Measurements from ENCODE around the gene GPI.

GPI gene

DNA sequence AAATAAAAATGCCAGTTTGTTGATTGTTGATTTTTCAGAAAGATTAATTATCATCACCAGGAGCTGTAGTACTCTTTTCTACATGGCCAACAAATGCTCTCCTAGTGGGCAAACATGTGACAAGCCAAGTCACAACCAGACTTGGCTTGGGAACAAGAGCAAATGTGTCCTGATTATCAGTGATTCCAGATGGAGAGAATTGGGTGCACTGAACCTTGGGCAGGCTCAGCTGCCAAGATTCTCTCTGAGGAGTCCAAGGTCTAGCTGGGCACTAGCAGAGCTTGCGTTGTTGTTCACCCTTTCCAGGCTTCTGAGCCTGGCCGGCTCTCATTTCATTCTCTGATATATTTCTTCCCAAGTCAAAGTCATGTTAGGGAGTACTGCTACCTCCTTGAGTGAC, 27.3 kb upstream of the GPI start:
- Histone ChIP-seq H3K4me2 (ENCODE audit: low read length) (no peak overlapping the region), H3K27ac (ENCODE audit: low read depth, low read length) (no peak overlapping the region), H4K20me1 (ENCODE audit: control insufficient read depth, insufficient read depth, low read depth, low read length) (no peaks in the 10 kb centered on the region), H3K4me1 (ENCODE audit: control insufficient read depth, low read length) (peaks cover 9% of the 10 kb centered on the region), H3K79me2 (ENCODE audit: control insufficient read depth, low read length) (no peaks in the 10 kb centered on the region), H3K27me3 (ENCODE audit: control insufficient read depth, low read length) (no peaks in the 10 kb centered on the region), H3K4me3 (ENCODE audit: low read length) (no peak overlapping the region), H3K9me2 (replicated peaks; ENCODE audit: control insufficient read depth, low read length) (no peaks in the 10 kb centered on the region), H3K36me3 (ENCODE audit: control insufficient read depth, low read length) (peaks cover 48% of the 10 kb centered on the region), H3F3A (ENCODE audit: control insufficient read depth, insufficient read depth) (peaks cover 3% of the 10 kb centered on the region; the same call in 1 of the 2 replicates), H3K9me3 (ENCODE audit: control insufficient read depth, insufficient read depth, low read length) (no peaks in the 10 kb centered on the region)
- TF ChIP-seq CTCF (IDR thresholded peaks at IDR 0.05; ENCODE audit: low read depth, low read length, poor library complexity, severe bottlenecking): no peak
- no peak for TF ChIP-seq EZH2phosphoT487 (IDR thresholded peaks at IDR 0.05; ENCODE audit: borderline replicate concordance, low read length)

- H3K4me2 ChIP-seq (ENCODE audit: low read length): no peak overlapping the region
Observed at GRCh38 chr19:34341935-34342680, 22.9 kb upstream of the GPI start.

DNA sequence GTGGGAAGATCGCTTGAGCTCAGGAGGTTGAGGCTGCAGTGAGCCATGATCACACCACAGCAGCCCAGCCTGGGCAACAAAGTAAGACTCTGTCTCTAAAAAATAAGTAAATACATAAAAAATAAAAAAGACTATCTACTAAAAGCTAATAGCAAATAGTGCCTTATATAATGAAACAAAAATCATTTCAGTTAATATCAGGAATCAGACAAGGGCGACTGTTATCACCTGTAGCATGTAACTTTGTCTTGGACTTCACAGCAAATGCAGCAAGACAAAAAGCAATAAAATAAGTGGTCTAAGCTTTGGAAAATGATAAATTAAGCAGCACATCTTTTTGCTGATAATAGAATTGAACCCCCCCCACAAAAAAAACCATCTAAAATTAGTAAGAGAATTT, 21.2 kb upstream of the GPI start:
- no peaks in the 10 kb centered on the region for H3K27me3 ChIP-seq (ENCODE audit: control insufficient read depth, low read length)
- TF ChIP-seq EZH2phosphoT487 (IDR thresholded peaks at IDR 0.05; ENCODE audit: borderline replicate concordance, low read length): no peak
- TF ChIP-seq CTCF (IDR thresholded peaks at IDR 0.05; ENCODE audit: low read depth, low read length, poor library complexity, severe bottlenecking): no peak
- peaks cover 43% of the 10 kb centered on the region for H3K36me3 ChIP-seq (ENCODE audit: control insufficient read depth, low read length)
- no peak overlapping the region for H3K4me2 ChIP-seq (ENCODE audit: low read length)
- H3F3A ChIP-seq (ENCODE audit: control insufficient read depth, insufficient read depth): no peaks in the 10 kb centered on the region
- H3K27ac ChIP-seq (ENCODE audit: low read depth, low read length): no peak overlapping the region
- H3K4me1 ChIP-seq (ENCODE audit: control insufficient read depth, low read length): no peaks in the 10 kb centered on the region
- H3K79me2 ChIP-seq (ENCODE audit: control insufficient read depth, low read length): no peaks in the 10 kb centered on the region
- no peak overlapping the region for H3K4me3 ChIP-seq (ENCODE audit: low read length)
- H3K9me2 ChIP-seq (replicated peaks; ENCODE audit: control insufficient read depth, low read length): no peaks in the 10 kb centered on the region
- no peaks in the 10 kb centered on the region for H4K20me1 ChIP-seq (ENCODE audit: control insufficient read depth, insufficient read depth, low read depth, low read length)
- H3K9me3 ChIP-seq (ENCODE audit: control insufficient read depth, insufficient read depth, low read length): no peaks in the 10 kb centered on the region

More at GRCh38 chr19:34341935-34342680, 22.9 kb upstream of the GPI start:
- H3K27me3 ChIP-seq (ENCODE audit: control insufficient read depth, low read length): no peaks in the 10 kb centered on the region
- no peaks in the 10 kb centered on the region for H3K9me3 ChIP-seq (ENCODE audit: control insufficient read depth, insufficient read depth, low read length)
- no peaks in the 10 kb centered on the region for H3F3A ChIP-seq (ENCODE audit: control insufficient read depth, insufficient read depth)
- peaks cover 50% of the 10 kb centered on the region for H3K36me3 ChIP-seq (ENCODE audit: control insufficient read depth, low read length)
- H3K27ac ChIP-seq (ENCODE audit: low read depth, low read length): no peak overlapping the region
- no peak for TF ChIP-seq CTCF (IDR thresholded peaks at IDR 0.05; ENCODE audit: low read depth, low read length, poor library complexity, severe bottlenecking)
- H3K4me3 ChIP-seq (ENCODE audit: low read length): no peak overlapping the region
- H3K4me1 ChIP-seq (ENCODE audit: control insufficient read depth, low read length): no peaks in the 10 kb centered on the region
- H3K79me2 ChIP-seq (ENCODE audit: control insufficient read depth, low read length): no peaks in the 10 kb centered on the region
- H4K20me1 ChIP-seq (ENCODE audit: control insufficient read depth, insufficient read depth, low read depth, low read length): no peaks in the 10 kb centered on the region
- H3K9me2 ChIP-seq (replicated peaks; ENCODE audit: control insufficient read depth, low read length): no peaks in the 10 kb centered on the region

Data from DOHH2 (cell line).